ENCODE data around the gene TMEM108. TPM values are rescaled to one million over a fixed set of nuclear protein-coding genes. Genes with fewer than 3 reads are reported as not detected.

Gene TMEM108
- polyA plus RNA-seq, 3 donors = not detected

GRCh38 chr3:133058831-133059230 is 20.6 kb downstream of the TMEM108 start:
- Mint-ChIP-seq H3K4me3 (no peak overlapping the region), H3K9me3 (no peaks in the 10 kb centered on the region), H3K36me3 (no peaks in the 10 kb centered on the region), H3K27ac (no peak overlapping the region), H3K4me1 (no peaks in the 10 kb centered on the region), H3K27me3 (ENCODE audit: low read depth in 3 of 3) (peaks cover 0 to 5% (median 3%) of the 10 kb centered on the region in 3 donors)
- Histone ChIP-seq H3K36me3 (replicated peaks in 1 of 2; ENCODE audit: control insufficient read depth in 1 of 2, insufficient read depth in 2 of 2, low read length in 2 of 2) (no peaks in the 10 kb centered on the region), H2AFZ (ENCODE audit: insufficient read depth, low read depth, low read length, poor library complexity, severe bottlenecking) (no peak overlapping the region), H3K9ac (ENCODE audit: insufficient read depth, low read length, poor library complexity, severe bottlenecking) (no peak overlapping the region), H3K4me3 (replicated peaks in 1 of 3; ENCODE audit: low read depth in 2 of 3, low read length in 3 of 3) (no peak overlapping the region), H3K4me1 (ENCODE audit: control insufficient read depth in 1 of 2, insufficient read depth in 2 of 2, low read length in 2 of 2) (no peaks in the 10 kb centered on the region), H3K27ac (ENCODE audit: low read depth in 1 of 2, low read length in 2 of 2) (no peak overlapping the region), H4K20me1 (ENCODE audit: insufficient read depth, low read length) (no peaks in the 10 kb centered on the region), H3K27me3 (ENCODE audit: control insufficient read depth in 2 of 2, insufficient read depth in 2 of 2, low read length in 2 of 2) (no peaks in the 10 kb centered on the region), H3K79me2 (ENCODE audit: insufficient read depth, low read length) (no peaks in the 10 kb centered on the region), H3K4me2 (replicated peaks; ENCODE audit: extremely low read depth, low read length, poor library complexity, severe bottlenecking) (no peak overlapping the region), H3K9me3 (replicated peaks in 1 of 2; ENCODE audit: control insufficient read depth in 1 of 2, insufficient read depth in 1 of 2, low read length in 2 of 2) (no peaks in the 10 kb centered on the region)
- no peak for DNase-seq
- no peak for TF ChIP-seq CTCF (IDR thresholded peaks at IDR 0.05)
- intact Hi-C loops (cut with micrococcal nuclease) = no loop called here
- no CpG with 5 or more reads among the region's 6 CpGs for WGBS (ENCODE audit: insufficient coverage)

GRCh38 chr3:133065193-133065961 is 27.2 kb downstream of the TMEM108 start:
- Mint-ChIP-seq H3K36me3 (no peaks in the 10 kb centered on the region), H3K27me3 (ENCODE audit: low read depth in 3 of 3) (peaks cover 0 to 7% (median 5%) of the 10 kb centered on the region in 3 donors), H3K4me3 (no peak overlapping the region), H3K9me3 (no peaks in the 10 kb centered on the region), H3K4me1 (no peaks in the 10 kb centered on the region), H3K27ac (no peak overlapping the region)
- no peaks in the 10 kb centered on the region for H3K79me2 ChIP-seq (ENCODE audit: insufficient read depth, low read length)
- H2AFZ ChIP-seq (ENCODE audit: insufficient read depth, low read depth, low read length, poor library complexity, severe bottlenecking) = no peak overlapping the region
- H3K27me3 ChIP-seq (ENCODE audit: control insufficient read depth in 2 of 2, insufficient read depth in 2 of 2, low read length in 2 of 2) = no peaks in the 10 kb centered on the region
- no peaks in the 10 kb centered on the region for H3K4me1 ChIP-seq (ENCODE audit: control insufficient read depth in 1 of 2, insufficient read depth in 2 of 2, low read length in 2 of 2)
- H3K9me3 ChIP-seq (replicated peaks in 1 of 2; ENCODE audit: control insufficient read depth in 1 of 2, insufficient read depth in 1 of 2, low read length in 2 of 2) = no peaks in the 10 kb centered on the region
- no peak overlapping the region for H3K4me2 ChIP-seq (replicated peaks; ENCODE audit: extremely low read depth, low read length, poor library complexity, severe bottlenecking)
- WGBS (ENCODE audit: insufficient coverage) = 79% methylated on average over 2 of the region's 7 CpGs
- intact Hi-C loops (cut with micrococcal nuclease) = no loop called here
- H3K4me3 ChIP-seq (replicated peaks in 1 of 3; ENCODE audit: low read depth in 2 of 3, low read length in 3 of 3) = no peak overlapping the region
- TF ChIP-seq CTCF (IDR thresholded peaks at IDR 0.05) = no peak
- no peaks in the 10 kb centered on the region for H4K20me1 ChIP-seq (ENCODE audit: insufficient read depth, low read length)
- no peak overlapping the region for H3K27ac ChIP-seq (ENCODE audit: low read depth in 1 of 2, low read length in 2 of 2)
- DNase-seq = no peak
- no peak overlapping the region for H3K9ac ChIP-seq (ENCODE audit: insufficient read depth, low read length, poor library complexity, severe bottlenecking)
- no peaks in the 10 kb centered on the region for H3K36me3 ChIP-seq (replicated peaks in 1 of 2; ENCODE audit: control insufficient read depth in 1 of 2, insufficient read depth in 2 of 2, low read length in 2 of 2)

Measured in CD14-positive monocyte (primary cell).